T-helper 17 cell (primary cell): ENCODE measurements around the gene C5. TPM values are rescaled to one million over a fixed set of nuclear protein-coding genes. Genes with fewer than 3 reads are reported as not detected.
"Not testable (repeated sequence)": the region's sequence is repeated elsewhere in the genome, so short reads cannot be mapped to it uniquely, and the experiment has no call there.

Source experiments
- ATAC-seq: fragments of 150-1000 bp; cut with Tn5 transposase; 2 replicates; pipeline ENCODE4 v1.10.0; 2021; ENCODE audit warnings: mild to moderate bottlenecking, moderate library complexity
- DNase-seq, 3 donors: peaks; one replicate each; pipeline versions ENCODE4 v3.0.0 to v3.0.0-alpha.2; 2020 to 2021
- H3K9me3 ChIP-seq: one replicate; pipeline ENCODE4 v1.7.0; 2013; ENCODE audit warnings: low read length, mild to moderate bottlenecking; ENCODE audit not compliant: control insufficient read depth, poor library complexity, severe bottlenecking
- H3K27ac Mint-ChIP-seq: one replicate; pipeline ENCODE4 v1.8.0; 2022; ENCODE audit warnings: mild to moderate bottlenecking, moderate library complexity, mixed read lengths
- H3K27me3 Mint-ChIP-seq: one replicate; pipeline ENCODE4 v1.8.0; 2022; ENCODE audit warnings: mixed read lengths
- H3K36me3 Mint-ChIP-seq: one replicate; pipeline ENCODE4 v1.8.0; 2022; ENCODE audit warnings: low read depth, mixed read lengths
- H3K4me1 Mint-ChIP-seq: one replicate; pipeline ENCODE4 v1.8.0; 2022; ENCODE audit warnings: mild to moderate bottlenecking, mixed read lengths
- H3K4me3 Mint-ChIP-seq: one replicate; pipeline ENCODE4 v1.8.0; 2022; ENCODE audit warnings: mild to moderate bottlenecking, moderate library complexity, mixed read lengths
- total RNA-seq, 4 donors: library from RNA in 2 of 4; stranded (reverse) in 2 of 4; gene quantifications; one replicate each; pipeline ENCODE4 v1.2.3 and lab custom pipeline; 2022 to 2026

C5 gene
- total RNA-seq, 2 donors from 2014 or later: 1.3 to 1.9 TPM

GRCh38 chr9:121029469-121029868 lies 20.6 kb downstream of the C5 start:
- Mint-ChIP-seq H3K4me3 (no peak overlapping the region), H3K27ac (no peak overlapping the region), H3K4me1 (no peaks in the 10 kb centered on the region), H3K27me3 (no peaks in the 10 kb centered on the region), H3K36me3 (no peaks in the 10 kb centered on the region)
- H3K9me3 ChIP-seq: no peaks in the 10 kb centered on the region
- DNase-seq (no peak), ATAC-seq (no peak)

GRCh38 chr9:121028285-121028684 lies 21.8 kb downstream of the C5 start:
- H3K9me3 ChIP-seq, H3K4me1 Mint-ChIP-seq, H3K27me3 Mint-ChIP-seq, H3K36me3 Mint-ChIP-seq, DNase-seq, ATAC-seq, H3K27ac Mint-ChIP-seq, H3K4me3 Mint-ChIP-seq: not testable (repeated sequence)

- peaks cover 4% of the 10 kb centered on the region for H3K4me1 Mint-ChIP-seq
- H3K36me3 Mint-ChIP-seq: peaks cover 3% of the 10 kb centered on the region
- H3K9me3 ChIP-seq: no peaks in the 10 kb centered on the region
- no peaks in the 10 kb centered on the region for H3K27me3 Mint-ChIP-seq
- no peak for ATAC-seq
- H3K4me3 Mint-ChIP-seq: no peak overlapping the region
- DNase-seq: no peak
- no peak overlapping the region for H3K27ac Mint-ChIP-seq
These were observed 23.3 kb downstream of the C5 start for GRCh38 chr9:121026768-121027167.

GRCh38 chr9:121026260-121026691 lies 23.8 kb downstream of the C5 start:
- H3K27me3 Mint-ChIP-seq: no peaks in the 10 kb centered on the region
- peaks cover 4% of the 10 kb centered on the region for H3K4me1 Mint-ChIP-seq
- no peaks in the 10 kb centered on the region for H3K9me3 ChIP-seq
- H3K27ac Mint-ChIP-seq: no peak overlapping the region
- H3K36me3 Mint-ChIP-seq: peaks cover 3% of the 10 kb centered on the region
- no peak overlapping the region for H3K4me3 Mint-ChIP-seq
- DNase-seq: no peak
- ATAC-seq: no peak

- Mint-ChIP-seq H3K27ac (no peak overlapping the region), H3K4me3 (no peak overlapping the region), H3K27me3 (no peaks in the 10 kb centered on the region), H3K36me3 (peaks cover 5% of the 10 kb centered on the region), H3K4me1 (peaks cover 4% of the 10 kb centered on the region)
- DNase-seq (no peak), ATAC-seq (no peak)
- no peaks in the 10 kb centered on the region for H3K9me3 ChIP-seq
These were observed 25.8 kb downstream of the C5 start for GRCh38 chr9:121024237-121024636.

GRCh38 chr9:121023064-121023463 lies 27.0 kb downstream of the C5 start:
- no peaks in the 10 kb centered on the region for H3K9me3 ChIP-seq
- Mint-ChIP-seq H3K4me3 (peak overlapping the region; percentile 73), H3K27ac (no peak overlapping the region), H3K27me3 (no peaks in the 10 kb centered on the region), H3K4me1 (peaks cover 4% of the 10 kb centered on the region), H3K36me3 (peaks cover 5% of the 10 kb centered on the region)
- DNase-seq (no peak), ATAC-seq (no peak)

GRCh38 chr9:121021301-121021700 lies 28.8 kb downstream of the C5 start:
- H3K36me3 Mint-ChIP-seq: peaks cover 5% of the 10 kb centered on the region
- H3K4me3 Mint-ChIP-seq: no peak overlapping the region
- no peak for ATAC-seq
- no peaks in the 10 kb centered on the region for H3K27me3 Mint-ChIP-seq
- H3K9me3 ChIP-seq: no peaks in the 10 kb centered on the region
- peaks cover 4% of the 10 kb centered on the region for H3K4me1 Mint-ChIP-seq
- no peak for DNase-seq
- no peak overlapping the region for H3K27ac Mint-ChIP-seq

GRCh38 chr9:121019273-121019672 lies 30.8 kb downstream of the C5 start:
- Mint-ChIP-seq H3K4me1 (peaks cover 4% of the 10 kb centered on the region), H3K36me3 (peaks cover 5% of the 10 kb centered on the region), H3K27ac (no peak overlapping the region), H3K27me3 (no peaks in the 10 kb centered on the region), H3K4me3 (no peak overlapping the region)
- no peak for ATAC-seq
- no peak for DNase-seq
- no peaks in the 10 kb centered on the region for H3K9me3 ChIP-seq

- no peak overlapping the region for H3K4me3 Mint-ChIP-seq
- H3K27ac Mint-ChIP-seq: no peak overlapping the region
- peaks cover 3% of the 10 kb centered on the region for H3K36me3 Mint-ChIP-seq
- H3K4me1 Mint-ChIP-seq: no peaks in the 10 kb centered on the region
- no peak for DNase-seq
- no peak for ATAC-seq
- H3K27me3 Mint-ChIP-seq: no peaks in the 10 kb centered on the region
- H3K9me3 ChIP-seq: no peaks in the 10 kb centered on the region
These were observed 36.2 kb downstream of the C5 start for GRCh38 chr9:121013911-121014310.

GRCh38 chr9:121009650-121010049 lies 40.4 kb downstream of the C5 start:
- ATAC-seq (no peak), DNase-seq (no peak)
- H3K4me1 Mint-ChIP-seq: peaks cover 3% of the 10 kb centered on the region
- no peak overlapping the region for H3K4me3 Mint-ChIP-seq
- no peaks in the 10 kb centered on the region for H3K27me3 Mint-ChIP-seq
- H3K36me3 Mint-ChIP-seq: peaks cover 8% of the 10 kb centered on the region
- H3K27ac Mint-ChIP-seq: no peak overlapping the region
- H3K9me3 ChIP-seq: no peaks in the 10 kb centered on the region

- Mint-ChIP-seq H3K4me3 (no peak overlapping the region), H3K27me3 (no peaks in the 10 kb centered on the region), H3K36me3 (no peaks in the 10 kb centered on the region), H3K4me1 (no peaks in the 10 kb centered on the region), H3K27ac (no peak overlapping the region)
- no peaks in the 10 kb centered on the region for H3K9me3 ChIP-seq
- ATAC-seq: no peak
- no peak for DNase-seq
These were observed 50.8 kb downstream of the C5 start for GRCh38 chr9:120999317-120999716.

GRCh38 chr9:120998111-120998510 lies 52.0 kb downstream of the C5 start:
- ATAC-seq (no peak), DNase-seq (no peak)
- H3K27ac Mint-ChIP-seq: no peak overlapping the region
- no peaks in the 10 kb centered on the region for H3K4me1 Mint-ChIP-seq
- H3K4me3 Mint-ChIP-seq: no peak overlapping the region
- no peaks in the 10 kb centered on the region for H3K36me3 Mint-ChIP-seq
- no peaks in the 10 kb centered on the region for H3K9me3 ChIP-seq
- no peaks in the 10 kb centered on the region for H3K27me3 Mint-ChIP-seq

- H3K9me3 ChIP-seq: no peaks in the 10 kb centered on the region
- DNase-seq: no peak
- no peaks in the 10 kb centered on the region for H3K27me3 Mint-ChIP-seq
- H3K4me1 Mint-ChIP-seq: no peaks in the 10 kb centered on the region
- no peak for ATAC-seq
- no peaks in the 10 kb centered on the region for H3K36me3 Mint-ChIP-seq
- H3K27ac Mint-ChIP-seq: no peak overlapping the region
- H3K4me3 Mint-ChIP-seq: no peak overlapping the region
These were observed 52.6 kb downstream of the C5 start for GRCh38 chr9:120997502-120997901.

- DNase-seq (no peak), ATAC-seq (no peak)
These were observed 53.7 kb downstream of the C5 start for GRCh38 chr9:120996409-120996808.

GRCh38 chr9:120989065-120989464 lies 61.0 kb downstream of the C5 start:
- no peak for ATAC-seq
- H3K4me1 Mint-ChIP-seq: no peaks in the 10 kb centered on the region
- H3K27me3 Mint-ChIP-seq: peaks cover 6% of the 10 kb centered on the region
- H3K9me3 ChIP-seq: no peaks in the 10 kb centered on the region
- H3K27ac Mint-ChIP-seq: no peak overlapping the region
- H3K36me3 Mint-ChIP-seq: peaks cover 4% of the 10 kb centered on the region
- DNase-seq: no peak
- H3K4me3 Mint-ChIP-seq: no peak overlapping the region

More at GRCh38 chr9:120996409-120996808, 53.7 kb downstream of the C5 start:
- H3K27me3 Mint-ChIP-seq: no peaks in the 10 kb centered on the region
- no peak overlapping the region for H3K27ac Mint-ChIP-seq
- no peaks in the 10 kb centered on the region for H3K36me3 Mint-ChIP-seq
- H3K4me1 Mint-ChIP-seq: no peaks in the 10 kb centered on the region
- H3K9me3 ChIP-seq: no peaks in the 10 kb centered on the region
- no peak overlapping the region for H3K4me3 Mint-ChIP-seq
